GM12878 (cell line): Measurements from ENCODE around the gene PHC1. TPM values are rescaled to one million over a fixed set of nuclear protein-coding genes. Genes with fewer than 3 reads are reported as not detected.

ENCODE experiments used
- CBX3 ChIP-seq: fragments of 200-600 bp; sonication (generic); IDR thresholded peaks from 2 replicates; pipeline ENCODE4 v1.6.1; 2016; ENCODE audit warnings: low read depth, borderline replicate concordance
- CREM ChIP-seq: IDR thresholded peaks from 2 replicates; pipeline ENCODE4 v1.6.1; 2014; ENCODE audit warnings: antibody characterized with exemption, low read depth
- JUND ChIP-seq: IDR thresholded peaks from 2 replicates; pipeline ENCODE4 v1.6.1; 2012; ENCODE audit warnings: low read depth, mild to moderate bottlenecking, low read length, improper control_type of control experiment, moderate library complexity
- RBBP5 ChIP-seq: fragments of 200-600 bp; sonication (generic); conservative IDR thresholded peaks from 2 replicates; pipeline ENCODE4 v1.6.1; 2016
- SPI1 ChIP-seq: IDR thresholded peaks from 2 replicates; pipeline ENCODE4 v1.6.1; 2011; ENCODE audit warnings: low read depth, mild to moderate bottlenecking, low read length, moderate library complexity, borderline replicate concordance; ENCODE audit not compliant: insufficient read depth
- SUPT20H ChIP-seq: IDR thresholded peaks from 2 replicates; pipeline ENCODE4 v1.6.1; 2011; ENCODE audit warnings: low read depth, mild to moderate bottlenecking, low read length, moderate library complexity, borderline replicate concordance; ENCODE audit not compliant: control insufficient read depth
- ZNF207 ChIP-seq: fragments of 450-650 bp; IDR thresholded peaks from 2 replicates; pipeline ENCODE4 v1.6.1; 2014; ENCODE audit warnings: antibody characterized with exemption, mild to moderate bottlenecking, borderline replicate concordance
- ZNF274 ChIP-seq: IDR thresholded peaks from one replicate; pipeline ENCODE4 v1.8.0; 2011; ENCODE audit not compliant: insufficient read length, insufficient read depth
- ZNF622 ChIP-seq: fragments of 450-650 bp; IDR thresholded peaks from 2 replicates; pipeline ENCODE4 v1.6.1; 2017; ENCODE audit warnings: mild to moderate bottlenecking, inconsistent platforms
- ZZZ3 ChIP-seq: IDR thresholded peaks from 2 replicates; pipeline ENCODE4 v1.6.1; 2011; ENCODE audit warnings: low read depth; ENCODE audit not compliant: control insufficient read depth, insufficient read length
- polyA plus RNA-seq, 11 experiments: library from polyadenylated mRNA; depleted of rRNA in 4 of 11; unstranded in 6 of 11; stranded (reverse) in 5 of 11; fragments of >200 nt; fragmentation: Nextera tagmentation in 4 of 11; fragmentation: Illumina TruSeq in 1 of 11; extraction: Ambion mirVana in 4 of 11; extraction: Trizol in 1 of 11; gene quantifications; 1 replicate in 1 of 11; 2 replicates in 10 of 11; pipeline versions ENCODE4 v1.2.1 to v1.2.3, GENCODE V29; 2011 to 2016; ENCODE audit warnings: inconsistent platforms in 2 of 11, missing spikeins in 2 of 11, low read depth in 1 of 11
- total RNA-seq, 4 experiments: library from RNA; depleted of rRNA in 3 of 4; stranded (reverse); fragments of >200 nt in 3 of 4; fragmentation: Illumina TruSeq in 1 of 4; extraction: Trizol in 1 of 4; gene quantifications; 2 replicates each; pipeline versions ENCODE4 v1.2.1 to v1.2.3, GENCODE V29; 2013 to 2021
- TF ChIP-seq, protein P1 (sequence below): fragments of 450-650 bp; conservative IDR thresholded peaks from 2 replicates; pipeline ENCODE4 v1.6.1; 2017; ENCODE audit warnings: mild to moderate bottlenecking, moderate library complexity
- TF ChIP-seq, protein P2 (sequence below): fragments of 450-650 bp; IDR thresholded peaks from 2 replicates; pipeline ENCODE4 v1.6.1; 2017; ENCODE audit warnings: mild to moderate bottlenecking, moderate library complexity
- TF ChIP-seq, protein P3 (sequence below): fragments of 450-650 bp; IDR thresholded peaks from 2 replicates; pipeline ENCODE4 v1.6.1; 2016; ENCODE audit warnings: mild to moderate bottlenecking
- TF ChIP-seq, protein P4 (sequence below): fragments of 450-650 bp; formaldehyde crosslinking; IDR thresholded peaks from 2 replicates; pipeline ENCODE4 v1.4.0; 2020; ENCODE audit warnings: mild to moderate bottlenecking, moderate library complexity
- TF ChIP-seq, protein P5 (sequence below): IDR thresholded peaks from 2 replicates; pipeline ENCODE4 v1.6.1; 2011; ENCODE audit warnings: borderline replicate concordance, low read depth, mild to moderate bottlenecking, moderate library complexity, mixed read lengths, low read length; ENCODE audit not compliant: insufficient read depth; ENCODE audit errors: extremely low read length

Gene PHC1
- total and polyA plus RNA-seq, 10 of the 15 experiments (the other 5 are each of a cell fraction or from before 2014, with no cell fraction given): 0.50 to 16.3 (median 2.1) TPM

DNA sequence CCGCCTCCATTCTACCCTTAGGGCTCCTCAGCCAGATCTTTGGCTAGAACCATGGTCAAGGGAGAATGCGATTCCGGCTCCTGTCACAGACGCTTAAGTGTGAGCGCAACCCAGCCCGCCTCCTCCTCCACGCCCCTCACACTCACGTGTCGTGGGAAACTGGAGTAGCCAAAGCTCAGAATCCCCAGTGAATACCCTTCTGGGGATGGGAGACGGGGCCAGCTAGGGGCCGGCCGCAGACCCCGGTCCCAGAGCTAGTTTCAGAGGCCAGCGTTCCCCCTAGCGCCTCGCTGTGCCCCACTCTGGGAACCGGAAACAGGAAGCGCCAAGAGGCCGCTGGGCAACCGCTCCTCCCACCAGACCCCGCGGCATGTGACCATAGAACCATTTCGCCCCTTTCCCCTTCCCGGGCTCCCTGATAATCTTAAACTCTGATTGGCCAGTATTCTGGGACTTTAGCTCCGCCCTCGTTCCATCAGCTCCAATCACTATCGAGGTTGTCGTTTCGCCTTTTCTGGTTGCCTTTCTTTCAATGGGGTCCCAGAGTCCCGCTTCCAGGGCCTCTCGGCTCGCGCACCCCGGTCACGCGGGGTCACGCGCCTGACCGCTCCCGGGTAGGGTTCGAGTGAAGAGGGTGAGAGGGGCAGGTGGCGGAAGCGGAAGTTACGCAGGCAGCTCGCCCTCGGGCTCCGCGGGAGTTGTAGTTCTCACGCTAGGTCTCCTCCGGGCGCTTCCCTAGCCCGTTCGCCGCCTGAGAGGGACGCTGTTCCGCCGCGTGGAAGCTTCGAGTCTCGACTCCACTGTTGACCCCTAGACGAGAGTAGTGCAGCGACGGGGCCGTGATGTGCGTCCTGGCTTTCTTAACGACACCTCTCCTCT, 35.3 kb downstream of the PHC1 start, which contains the start of gene M6PR (continued):
- TF ChIP-seq ZZZ3 (no peak), SPI1 (peak; percentile 50; the same call in 1 of the 2 replicates), ZNF274 (no peak), RBBP5 (no peak), CREM (peak; percentile 97), JUND (no peak), ZNF207 (no peak; the same call in 1 of the 2 replicates), ZNF622 (no peak), SUPT20H (no peak), CBX3 (no peak)
- TF ChIP-seq, protein P1, sequence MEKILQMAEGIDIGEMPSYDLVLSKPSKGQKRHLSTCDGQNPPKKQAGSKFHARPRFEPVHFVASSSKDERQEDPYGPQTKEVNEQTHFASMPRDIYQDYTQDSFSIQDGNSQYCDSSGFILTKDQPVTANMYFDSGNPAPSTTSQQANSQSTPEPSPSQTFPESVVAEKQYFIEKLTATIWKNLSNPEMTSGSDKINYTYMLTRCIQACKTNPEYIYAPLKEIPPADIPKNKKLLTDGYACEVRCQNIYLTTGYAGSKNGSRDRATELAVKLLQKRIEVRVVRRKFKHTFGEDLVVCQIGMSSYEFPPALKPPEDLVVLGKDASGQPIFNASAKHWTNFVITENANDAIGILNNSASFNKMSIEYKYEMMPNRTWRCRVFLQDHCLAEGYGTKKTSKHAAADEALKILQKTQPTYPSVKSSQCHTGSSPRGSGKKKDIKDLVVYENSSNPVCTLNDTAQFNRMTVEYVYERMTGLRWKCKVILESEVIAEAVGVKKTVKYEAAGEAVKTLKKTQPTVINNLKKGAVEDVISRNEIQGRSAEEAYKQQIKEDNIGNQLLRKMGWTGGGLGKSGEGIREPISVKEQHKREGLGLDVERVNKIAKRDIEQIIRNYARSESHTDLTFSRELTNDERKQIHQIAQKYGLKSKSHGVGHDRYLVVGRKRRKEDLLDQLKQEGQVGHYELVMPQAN: peak; percentile 96
- TF ChIP-seq, protein P2, sequence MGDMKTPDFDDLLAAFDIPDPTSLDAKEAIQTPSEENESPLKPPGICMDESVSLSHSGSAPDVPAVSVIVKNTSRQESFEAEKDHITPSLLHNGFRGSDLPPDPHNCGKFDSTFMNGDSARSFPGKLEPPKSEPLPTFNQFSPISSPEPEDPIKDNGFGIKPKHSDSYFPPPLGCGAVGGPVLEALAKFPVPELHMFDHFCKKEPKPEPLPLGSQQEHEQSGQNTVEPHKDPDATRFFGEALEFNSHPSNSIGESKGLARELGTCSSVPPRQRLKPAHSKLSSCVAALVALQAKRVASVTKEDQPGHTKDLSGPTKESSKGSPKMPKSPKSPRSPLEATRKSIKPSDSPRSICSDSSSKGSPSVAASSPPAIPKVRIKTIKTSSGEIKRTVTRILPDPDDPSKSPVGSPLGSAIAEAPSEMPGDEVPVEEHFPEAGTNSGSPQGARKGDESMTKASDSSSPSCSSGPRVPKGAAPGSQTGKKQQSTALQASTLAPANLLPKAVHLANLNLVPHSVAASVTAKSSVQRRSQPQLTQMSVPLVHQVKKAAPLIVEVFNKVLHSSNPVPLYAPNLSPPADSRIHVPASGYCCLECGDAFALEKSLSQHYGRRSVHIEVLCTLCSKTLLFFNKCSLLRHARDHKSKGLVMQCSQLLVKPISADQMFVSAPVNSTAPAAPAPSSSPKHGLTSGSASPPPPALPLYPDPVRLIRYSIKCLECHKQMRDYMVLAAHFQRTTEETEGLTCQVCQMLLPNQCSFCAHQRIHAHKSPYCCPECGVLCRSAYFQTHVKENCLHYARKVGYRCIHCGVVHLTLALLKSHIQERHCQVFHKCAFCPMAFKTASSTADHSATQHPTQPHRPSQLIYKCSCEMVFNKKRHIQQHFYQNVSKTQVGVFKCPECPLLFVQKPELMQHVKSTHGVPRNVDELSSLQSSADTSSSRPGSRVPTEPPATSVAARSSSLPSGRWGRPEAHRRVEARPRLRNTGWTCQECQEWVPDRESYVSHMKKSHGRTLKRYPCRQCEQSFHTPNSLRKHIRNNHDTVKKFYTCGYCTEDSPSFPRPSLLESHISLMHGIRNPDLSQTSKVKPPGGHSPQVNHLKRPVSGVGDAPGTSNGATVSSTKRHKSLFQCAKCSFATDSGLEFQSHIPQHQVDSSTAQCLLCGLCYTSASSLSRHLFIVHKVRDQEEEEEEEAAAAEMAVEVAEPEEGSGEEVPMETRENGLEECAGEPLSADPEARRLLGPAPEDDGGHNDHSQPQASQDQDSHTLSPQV: no peak
- TF ChIP-seq, protein P3, sequence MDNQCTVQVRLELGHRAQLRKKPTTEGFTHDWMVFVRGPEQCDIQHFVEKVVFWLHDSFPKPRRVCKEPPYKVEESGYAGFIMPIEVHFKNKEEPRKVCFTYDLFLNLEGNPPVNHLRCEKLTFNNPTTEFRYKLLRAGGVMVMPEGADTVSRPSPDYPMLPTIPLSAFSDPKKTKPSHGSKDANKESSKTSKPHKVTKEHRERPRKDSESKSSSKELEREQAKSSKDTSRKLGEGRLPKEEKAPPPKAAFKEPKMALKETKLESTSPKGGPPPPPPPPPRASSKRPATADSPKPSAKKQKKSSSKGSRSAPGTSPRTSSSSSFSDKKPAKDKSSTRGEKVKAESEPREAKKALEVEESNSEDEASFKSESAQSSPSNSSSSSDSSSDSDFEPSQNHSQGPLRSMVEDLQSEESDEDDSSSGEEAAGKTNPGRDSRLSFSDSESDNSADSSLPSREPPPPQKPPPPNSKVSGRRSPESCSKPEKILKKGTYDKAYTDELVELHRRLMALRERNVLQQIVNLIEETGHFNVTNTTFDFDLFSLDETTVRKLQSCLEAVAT: peak; percentile 53; the same call in 1 of the 2 replicates
- TF ChIP-seq, protein P4, sequence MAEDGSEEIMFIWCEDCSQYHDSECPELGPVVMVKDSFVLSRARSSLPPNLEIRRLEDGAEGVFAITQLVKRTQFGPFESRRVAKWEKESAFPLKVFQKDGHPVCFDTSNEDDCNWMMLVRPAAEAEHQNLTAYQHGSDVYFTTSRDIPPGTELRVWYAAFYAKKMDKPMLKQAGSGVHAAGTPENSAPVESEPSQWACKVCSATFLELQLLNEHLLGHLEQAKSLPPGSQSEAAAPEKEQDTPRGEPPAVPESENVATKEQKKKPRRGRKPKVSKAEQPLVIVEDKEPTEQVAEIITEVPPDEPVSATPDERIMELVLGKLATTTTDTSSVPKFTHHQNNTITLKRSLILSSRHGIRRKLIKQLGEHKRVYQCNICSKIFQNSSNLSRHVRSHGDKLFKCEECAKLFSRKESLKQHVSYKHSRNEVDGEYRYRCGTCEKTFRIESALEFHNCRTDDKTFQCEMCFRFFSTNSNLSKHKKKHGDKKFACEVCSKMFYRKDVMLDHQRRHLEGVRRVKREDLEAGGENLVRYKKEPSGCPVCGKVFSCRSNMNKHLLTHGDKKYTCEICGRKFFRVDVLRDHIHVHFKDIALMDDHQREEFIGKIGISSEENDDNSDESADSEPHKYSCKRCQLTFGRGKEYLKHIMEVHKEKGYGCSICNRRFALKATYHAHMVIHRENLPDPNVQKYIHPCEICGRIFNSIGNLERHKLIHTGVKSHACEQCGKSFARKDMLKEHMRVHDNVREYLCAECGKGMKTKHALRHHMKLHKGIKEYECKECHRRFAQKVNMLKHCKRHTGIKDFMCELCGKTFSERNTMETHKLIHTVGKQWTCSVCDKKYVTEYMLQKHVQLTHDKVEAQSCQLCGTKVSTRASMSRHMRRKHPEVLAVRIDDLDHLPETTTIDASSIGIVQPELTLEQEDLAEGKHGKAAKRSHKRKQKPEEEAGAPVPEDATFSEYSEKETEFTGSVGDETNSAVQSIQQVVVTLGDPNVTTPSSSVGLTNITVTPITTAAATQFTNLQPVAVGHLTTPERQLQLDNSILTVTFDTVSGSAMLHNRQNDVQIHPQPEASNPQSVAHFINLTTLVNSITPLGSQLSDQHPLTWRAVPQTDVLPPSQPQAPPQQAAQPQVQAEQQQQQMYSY: no peak
- TF ChIP-seq, protein P5, sequence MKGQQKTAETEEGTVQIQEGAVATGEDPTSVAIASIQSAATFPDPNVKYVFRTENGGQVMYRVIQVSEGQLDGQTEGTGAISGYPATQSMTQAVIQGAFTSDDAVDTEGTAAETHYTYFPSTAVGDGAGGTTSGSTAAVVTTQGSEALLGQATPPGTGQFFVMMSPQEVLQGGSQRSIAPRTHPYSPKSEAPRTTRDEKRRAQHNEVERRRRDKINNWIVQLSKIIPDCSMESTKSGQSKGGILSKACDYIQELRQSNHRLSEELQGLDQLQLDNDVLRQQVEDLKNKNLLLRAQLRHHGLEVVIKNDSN: peak; percentile 83
